Measurements from ENCODE around the gene IGSF6. TPM values are rescaled to one million over a fixed set of nuclear protein-coding genes. Genes with fewer than 3 reads are reported as not detected.

Gene IGSF6
- total RNA-seq, 1 experiment from 2014 or later, result 0.23 TPM

- intact Hi-C loops (cut with micrococcal nuclease; ENCODE audit: unreplicated experiment), result no loop called here
- no TSS peak for BruUV-seq (replicated peaks)
- H3K4me3 ChIP-seq (ENCODE audit: low read depth in 2 of 2, low read length in 2 of 2), result no peak overlapping the region
These were observed 27.4 kb downstream of the IGSF6 start for GRCh38 chr16:21625026-21625425.

GRCh38 chr16:21622545-21622944, 29.9 kb downstream of the IGSF6 start:
- ATAC-seq (no peak), DNase-seq (ENCODE audit: low read depth, low spot score) (no peak)
- no TSS peak for BruUV-seq (replicated peaks)
- H3K4me1 ChIP-seq (ENCODE audit: control insufficient read depth, insufficient read depth, low read length), result no peaks in the 10 kb centered on the region
- in situ Hi-C loops (cut with HindIII; ENCODE audit: low pct_unique_long_range_greater_than_20kb, low sequenced_read_pairs) (no loop called here), intact Hi-C loops (cut with micrococcal nuclease; ENCODE audit: unreplicated experiment) (no loop called here)
- no peaks in the 10 kb centered on the region for H3K36me3 ChIP-seq (ENCODE audit: control insufficient read depth, insufficient read depth, low read length)
- H3K27me3 ChIP-seq (ENCODE audit: control insufficient read depth, insufficient read depth, low read length), result no peaks in the 10 kb centered on the region
- no peaks in the 10 kb centered on the region for H3K9me3 ChIP-seq (ENCODE audit: control insufficient read depth, insufficient read depth, low read depth, low read length)
- H3K4me3 ChIP-seq (ENCODE audit: low read depth in 2 of 2, low read length in 2 of 2), result no peak overlapping the region
- no peak overlapping the region for H3K27ac ChIP-seq (ENCODE audit: low read length)
- POLR2A ChIA-PET, result no interaction called here
- no peak for TF ChIP-seq POLR2AphosphoS5 (IDR thresholded peaks at IDR 0.05; ENCODE audit: low read depth, low read length)
- no peak for TF ChIP-seq REST (IDR thresholded peaks at IDR 0.05; ENCODE audit: insufficient read depth in 1 of 2, low read depth in 2 of 2, low read length in 1 of 2)
- TF ChIP-seq TCF7L2 (IDR thresholded peaks at IDR 0.05; ENCODE audit: low read depth, low read length), result no peak
- CTCF ChIA-PET, result interaction anchor here (1.0 kb wide), 1 partner anchor 18 kb away, joined by 3 read pairs; no protein-coding TSS in a partner anchor

More at GRCh38 chr16:21625026-21625425, 27.4 kb downstream of the IGSF6 start:
- no peak for DNase-seq (ENCODE audit: low read depth, low spot score)
- Histone ChIP-seq H3K36me3 (ENCODE audit: control insufficient read depth, insufficient read depth, low read length) (no peaks in the 10 kb centered on the region), H3K27me3 (ENCODE audit: control insufficient read depth, insufficient read depth, low read length) (no peaks in the 10 kb centered on the region), H3K27ac (ENCODE audit: low read length) (no peak overlapping the region), H3K4me1 (ENCODE audit: control insufficient read depth, insufficient read depth, low read length) (no peaks in the 10 kb centered on the region), H3K9me3 (ENCODE audit: control insufficient read depth, insufficient read depth, low read depth, low read length) (no peaks in the 10 kb centered on the region)
- ChIA-PET POLR2A (interaction anchor here (0.8 kb wide), 1 partner anchor 17 kb away, joined by 3 read pairs; no protein-coding TSS in a partner anchor), CTCF (no interaction called here)
- no peak for ATAC-seq
- TF ChIP-seq POLR2AphosphoS5 (IDR thresholded peaks at IDR 0.05; ENCODE audit: low read depth, low read length) (no peak), SIN3A (IDR thresholded peaks at IDR 0.05; ENCODE audit: borderline replicate concordance, insufficient read depth, low read depth, low read length) (no peak), CTCF (IDR thresholded peaks at IDR 0.05) (no peak), TCF7L2 (IDR thresholded peaks at IDR 0.05; ENCODE audit: low read depth, low read length) (no peak), REST (IDR thresholded peaks at IDR 0.05; ENCODE audit: insufficient read depth in 1 of 2, low read depth in 2 of 2, low read length in 1 of 2) (no peak)
- in situ Hi-C loops (cut with HindIII; ENCODE audit: low pct_unique_long_range_greater_than_20kb, low sequenced_read_pairs), result no loop called here

Data from Panc1 (cell line).